Measurements from ENCODE around the gene NLRP7.
"Not testable (repeated sequence)": the region's sequence is repeated elsewhere in the genome, so short reads cannot be mapped to it uniquely, and the experiment has no call there.

The NLRP7 gene

DNA sequence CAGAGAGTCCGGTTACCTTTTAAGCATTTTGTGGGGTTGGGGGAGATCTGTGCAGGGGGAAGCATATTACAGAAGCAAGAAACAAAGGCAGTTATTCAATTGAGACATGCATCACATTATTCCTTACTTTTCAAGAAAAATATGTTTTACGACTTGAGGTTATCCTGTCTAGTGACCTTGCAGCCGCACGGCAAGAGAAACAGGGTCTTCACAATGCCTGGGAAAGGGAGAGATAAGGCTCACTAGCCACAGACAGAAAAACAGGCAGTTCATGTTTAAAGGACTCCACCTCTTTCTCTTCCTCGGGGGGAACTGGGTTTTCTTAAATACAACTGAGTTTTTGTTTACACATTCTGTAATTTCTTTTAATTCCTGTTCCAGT lies 41.9 kb downstream of the NLRP7 start:
- DNase-seq (ENCODE audit: low read depth in 1 of 2, low spot score in 1 of 2) = no peak
- no peaks in the 10 kb centered on the region for H3K27me3 ChIP-seq (ENCODE audit: insufficient read depth, poor library complexity, severe bottlenecking)
- TF ChIP-seq GABPA (IDR thresholded peaks at IDR 0.05; ENCODE audit: low read depth) = no peak
- TF ChIP-seq, protein P1, sequence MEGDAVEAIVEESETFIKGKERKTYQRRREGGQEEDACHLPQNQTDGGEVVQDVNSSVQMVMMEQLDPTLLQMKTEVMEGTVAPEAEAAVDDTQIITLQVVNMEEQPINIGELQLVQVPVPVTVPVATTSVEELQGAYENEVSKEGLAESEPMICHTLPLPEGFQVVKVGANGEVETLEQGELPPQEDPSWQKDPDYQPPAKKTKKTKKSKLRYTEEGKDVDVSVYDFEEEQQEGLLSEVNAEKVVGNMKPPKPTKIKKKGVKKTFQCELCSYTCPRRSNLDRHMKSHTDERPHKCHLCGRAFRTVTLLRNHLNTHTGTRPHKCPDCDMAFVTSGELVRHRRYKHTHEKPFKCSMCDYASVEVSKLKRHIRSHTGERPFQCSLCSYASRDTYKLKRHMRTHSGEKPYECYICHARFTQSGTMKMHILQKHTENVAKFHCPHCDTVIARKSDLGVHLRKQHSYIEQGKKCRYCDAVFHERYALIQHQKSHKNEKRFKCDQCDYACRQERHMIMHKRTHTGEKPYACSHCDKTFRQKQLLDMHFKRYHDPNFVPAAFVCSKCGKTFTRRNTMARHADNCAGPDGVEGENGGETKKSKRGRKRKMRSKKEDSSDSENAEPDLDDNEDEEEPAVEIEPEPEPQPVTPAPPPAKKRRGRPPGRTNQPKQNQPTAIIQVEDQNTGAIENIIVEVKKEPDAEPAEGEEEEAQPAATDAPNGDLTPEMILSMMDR (IDR thresholded peaks at IDR 0.05; ENCODE audit: insufficient read depth, low read length) = no peak
- no peak for TF ChIP-seq SPI1 (IDR thresholded peaks at IDR 0.05; ENCODE audit: borderline replicate concordance, low read depth)
- TF ChIP-seq POLR2AphosphoS5 (IDR thresholded peaks at IDR 0.05; ENCODE audit: low read depth) = no peak
- TF ChIP-seq, protein P2, sequence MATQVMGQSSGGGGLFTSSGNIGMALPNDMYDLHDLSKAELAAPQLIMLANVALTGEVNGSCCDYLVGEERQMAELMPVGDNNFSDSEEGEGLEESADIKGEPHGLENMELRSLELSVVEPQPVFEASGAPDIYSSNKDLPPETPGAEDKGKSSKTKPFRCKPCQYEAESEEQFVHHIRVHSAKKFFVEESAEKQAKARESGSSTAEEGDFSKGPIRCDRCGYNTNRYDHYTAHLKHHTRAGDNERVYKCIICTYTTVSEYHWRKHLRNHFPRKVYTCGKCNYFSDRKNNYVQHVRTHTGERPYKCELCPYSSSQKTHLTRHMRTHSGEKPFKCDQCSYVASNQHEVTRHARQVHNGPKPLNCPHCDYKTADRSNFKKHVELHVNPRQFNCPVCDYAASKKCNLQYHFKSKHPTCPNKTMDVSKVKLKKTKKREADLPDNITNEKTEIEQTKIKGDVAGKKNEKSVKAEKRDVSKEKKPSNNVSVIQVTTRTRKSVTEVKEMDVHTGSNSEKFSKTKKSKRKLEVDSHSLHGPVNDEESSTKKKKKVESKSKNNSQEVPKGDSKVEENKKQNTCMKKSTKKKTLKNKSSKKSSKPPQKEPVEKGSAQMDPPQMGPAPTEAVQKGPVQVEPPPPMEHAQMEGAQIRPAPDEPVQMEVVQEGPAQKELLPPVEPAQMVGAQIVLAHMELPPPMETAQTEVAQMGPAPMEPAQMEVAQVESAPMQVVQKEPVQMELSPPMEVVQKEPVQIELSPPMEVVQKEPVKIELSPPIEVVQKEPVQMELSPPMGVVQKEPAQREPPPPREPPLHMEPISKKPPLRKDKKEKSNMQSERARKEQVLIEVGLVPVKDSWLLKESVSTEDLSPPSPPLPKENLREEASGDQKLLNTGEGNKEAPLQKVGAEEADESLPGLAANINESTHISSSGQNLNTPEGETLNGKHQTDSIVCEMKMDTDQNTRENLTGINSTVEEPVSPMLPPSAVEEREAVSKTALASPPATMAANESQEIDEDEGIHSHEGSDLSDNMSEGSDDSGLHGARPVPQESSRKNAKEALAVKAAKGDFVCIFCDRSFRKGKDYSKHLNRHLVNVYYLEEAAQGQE (IDR thresholded peaks at IDR 0.05; ENCODE audit: insufficient replicate concordance, low read depth) = no peak
- no peak overlapping the region for H3K27ac ChIP-seq (replicated peaks)
- no peak overlapping the region for H3K4me3 ChIP-seq (replicated peaks; ENCODE audit: insufficient read depth, low read length)

DNA sequence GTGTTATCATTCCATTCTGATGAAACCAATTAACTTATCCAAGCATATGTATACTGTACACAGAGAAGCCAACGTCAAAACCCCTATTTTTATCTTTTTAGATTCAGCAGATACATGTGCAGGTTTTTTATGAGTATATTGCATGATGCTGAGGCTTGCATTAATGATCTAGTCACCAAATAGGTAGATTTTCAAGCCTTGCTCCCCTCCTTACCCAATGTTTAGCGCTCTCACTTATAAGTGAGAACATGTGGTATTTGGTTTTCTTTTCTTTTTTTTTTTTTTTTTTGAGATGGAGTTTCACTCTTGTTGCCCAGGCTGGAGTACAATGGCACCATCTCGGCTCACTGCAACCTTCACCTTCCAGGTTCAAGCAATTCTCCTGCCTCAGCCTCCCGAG lies 43.1 kb downstream of the NLRP7 start:
- H3K27me3 ChIP-seq (ENCODE audit: insufficient read depth, poor library complexity, severe bottlenecking); DNase-seq (ENCODE audit: low read depth in 1 of 2, low spot score in 1 of 2); H3K27ac ChIP-seq (replicated peaks); H3K4me3 ChIP-seq (replicated peaks; ENCODE audit: insufficient read depth, low read length): not testable (repeated sequence)

DNA sequence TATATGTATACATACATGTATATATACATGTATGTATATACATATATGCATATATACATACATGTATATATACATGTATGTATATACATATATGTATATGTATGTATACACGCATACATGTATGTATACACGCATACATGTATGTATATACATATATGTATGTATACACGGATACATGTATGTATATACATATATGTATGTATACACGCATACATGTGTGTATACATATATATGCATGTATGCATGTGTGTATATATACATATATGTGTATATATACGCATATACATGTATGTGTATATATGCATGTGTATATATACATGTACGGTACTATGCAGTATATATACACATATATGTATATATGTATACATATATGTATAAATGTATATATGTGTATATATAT lies 44.0 kb downstream of the NLRP7 start:
- Histone ChIP-seq H3K27ac (replicated peaks) (no peak overlapping the region), H3K27me3 (ENCODE audit: insufficient read depth, poor library complexity, severe bottlenecking) (no peaks in the 10 kb centered on the region), H3K4me3 (replicated peaks; ENCODE audit: insufficient read depth, low read length) (no peak overlapping the region)
- no peak for TF ChIP-seq GABPA (IDR thresholded peaks at IDR 0.05; ENCODE audit: low read depth)
- no peak for DNase-seq (ENCODE audit: low read depth in 1 of 2, low spot score in 1 of 2)

DNA sequence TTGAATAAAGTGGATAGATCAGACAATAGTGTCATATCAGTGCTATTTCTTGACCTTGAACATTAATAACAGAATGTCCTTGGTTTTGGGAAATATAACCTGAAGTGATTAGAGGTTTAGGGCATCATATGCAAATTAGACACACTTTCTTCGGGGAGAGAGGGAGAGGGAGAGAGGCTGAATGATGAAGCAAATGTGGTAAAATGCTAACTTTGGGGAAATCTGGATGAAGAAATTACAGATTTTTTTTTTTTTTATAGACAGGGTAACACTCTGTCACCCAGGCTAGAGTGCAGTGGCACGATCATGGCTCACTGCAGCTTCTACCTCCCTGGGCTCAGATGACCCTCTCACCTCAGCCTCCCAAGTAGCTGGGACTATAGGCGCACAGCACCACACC lies 45.3 kb downstream of the NLRP7 start:
- Histone ChIP-seq H3K4me3 (replicated peaks; ENCODE audit: insufficient read depth, low read length) (no peak overlapping the region), H3K27me3 (ENCODE audit: insufficient read depth, poor library complexity, severe bottlenecking) (no peaks in the 10 kb centered on the region), H3K27ac (replicated peaks) (no peak overlapping the region)
- DNase-seq (ENCODE audit: low read depth in 1 of 2, low spot score in 1 of 2) = no peak
- TF ChIP-seq SPI1 (IDR thresholded peaks at IDR 0.05; ENCODE audit: borderline replicate concordance, low read depth) (no peak), GABPA (IDR thresholded peaks at IDR 0.05; ENCODE audit: low read depth) (no peak), POLR2AphosphoS5 (IDR thresholded peaks at IDR 0.05; ENCODE audit: low read depth) (no peak)
- TF ChIP-seq, protein P1 (IDR thresholded peaks at IDR 0.05; ENCODE audit: insufficient read depth, low read length) = no peak
- TF ChIP-seq, protein P2 (IDR thresholded peaks at IDR 0.05; ENCODE audit: insufficient replicate concordance, low read depth) = no peak

DNA sequence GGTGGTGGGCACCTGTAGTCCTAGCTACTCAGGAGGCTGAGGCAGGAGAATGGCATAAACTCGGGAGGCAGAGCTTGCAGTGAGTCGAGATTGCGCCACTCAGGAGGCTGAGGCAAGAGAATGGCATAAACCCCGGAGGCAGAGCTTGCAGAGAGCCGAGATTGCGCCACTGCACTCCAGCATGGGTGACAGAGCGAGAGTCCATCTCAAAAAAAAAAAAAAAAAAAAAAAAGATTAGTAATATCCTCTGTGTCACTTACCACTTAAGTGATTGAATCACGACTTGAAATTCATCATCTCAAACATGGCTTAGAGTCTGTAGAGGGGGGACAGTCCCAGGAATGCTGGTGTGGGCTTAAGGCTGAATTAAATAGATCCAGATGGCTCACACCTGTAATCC lies 46.2 kb downstream of the NLRP7 start:
- H3K4me3 ChIP-seq (replicated peaks; ENCODE audit: insufficient read depth, low read length); H3K27ac ChIP-seq (replicated peaks); H3K27me3 ChIP-seq (ENCODE audit: insufficient read depth, poor library complexity, severe bottlenecking): not testable (repeated sequence)
- peak; percentile 85 to 96 for DNase-seq (ENCODE audit: low read depth in 1 of 2, low spot score in 1 of 2)

DNA sequence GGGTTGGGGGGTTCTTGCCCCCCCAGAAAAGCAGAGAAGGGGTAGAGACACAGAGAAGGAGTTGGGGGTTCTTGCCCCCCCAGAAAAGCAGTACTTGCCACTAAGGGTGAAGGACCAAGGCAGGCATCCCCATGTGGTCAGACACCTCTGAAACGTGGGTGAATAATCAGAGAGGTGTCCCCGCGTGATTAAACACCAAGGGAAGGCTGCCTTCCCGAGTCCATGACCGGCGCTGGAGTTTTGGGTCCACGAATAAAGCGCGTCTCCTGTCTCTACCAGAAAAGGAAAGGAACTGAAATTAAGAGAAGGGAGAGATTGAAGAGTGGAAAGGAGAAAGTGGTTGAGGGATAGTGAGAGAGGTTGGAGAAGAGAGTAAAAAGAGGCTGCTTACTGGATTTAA lies 47.7 kb downstream of the NLRP7 start:
- not testable (repeated sequence) for H3K4me3 ChIP-seq (replicated peaks; ENCODE audit: insufficient read depth, low read length); H3K27ac ChIP-seq (replicated peaks); H3K27me3 ChIP-seq (ENCODE audit: insufficient read depth, poor library complexity, severe bottlenecking); DNase-seq (ENCODE audit: low read depth in 1 of 2, low spot score in 1 of 2)

DNA sequence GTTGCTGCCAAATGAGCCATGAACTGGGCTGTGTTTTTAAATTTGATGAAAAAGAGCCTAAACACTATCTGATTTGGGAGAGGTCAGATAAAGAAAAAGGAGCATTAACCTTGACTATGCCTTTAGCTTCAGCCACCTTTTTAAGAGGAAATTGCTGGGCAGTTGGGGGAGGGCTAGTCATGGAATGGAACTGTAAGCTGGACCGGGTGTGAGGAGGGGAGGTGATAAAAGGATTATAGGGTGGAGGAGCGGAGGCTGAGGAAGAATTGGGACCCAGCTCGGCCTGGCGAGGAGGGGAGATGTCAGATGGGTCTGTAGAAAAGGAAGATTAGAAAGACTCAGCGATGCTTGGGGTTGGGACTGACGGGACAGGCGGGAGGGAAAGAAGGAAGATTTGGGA lies 48.6 kb downstream of the NLRP7 start:
- H3K27me3 ChIP-seq (ENCODE audit: insufficient read depth, poor library complexity, severe bottlenecking); DNase-seq (ENCODE audit: low read depth in 1 of 2, low spot score in 1 of 2); H3K27ac ChIP-seq (replicated peaks); H3K4me3 ChIP-seq (replicated peaks; ENCODE audit: insufficient read depth, low read length): not testable (repeated sequence)
